OCI-M1 (cell line): Measurements from ENCODE around the gene CCNA1.

Experiments used
- DNase-seq: peaks from one replicate; lab custom pipeline; 2025; lab: John Stamatoyannopoulos, UW

CCNA1 gene

DNA sequence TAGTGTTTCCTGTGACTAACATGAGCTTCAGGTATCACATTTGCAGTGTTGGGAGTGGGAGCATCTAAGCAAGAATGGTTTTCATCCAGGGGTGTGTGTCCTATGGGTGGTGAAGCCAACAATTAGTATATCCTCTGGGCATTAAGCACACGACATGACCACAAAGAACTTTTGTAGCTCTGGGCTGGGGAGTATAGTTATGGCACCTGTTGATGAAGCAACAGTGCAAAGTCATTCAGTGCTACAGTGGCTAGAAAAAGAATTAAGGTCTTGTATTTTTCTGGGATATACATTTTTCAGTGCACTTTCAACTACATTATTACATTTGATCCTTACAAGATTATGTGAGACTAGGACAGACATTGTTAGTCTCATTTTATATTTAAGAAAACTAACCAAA, 21.8 kb downstream of the CCNA1 start:
- DNase-seq: no peak

DNA sequence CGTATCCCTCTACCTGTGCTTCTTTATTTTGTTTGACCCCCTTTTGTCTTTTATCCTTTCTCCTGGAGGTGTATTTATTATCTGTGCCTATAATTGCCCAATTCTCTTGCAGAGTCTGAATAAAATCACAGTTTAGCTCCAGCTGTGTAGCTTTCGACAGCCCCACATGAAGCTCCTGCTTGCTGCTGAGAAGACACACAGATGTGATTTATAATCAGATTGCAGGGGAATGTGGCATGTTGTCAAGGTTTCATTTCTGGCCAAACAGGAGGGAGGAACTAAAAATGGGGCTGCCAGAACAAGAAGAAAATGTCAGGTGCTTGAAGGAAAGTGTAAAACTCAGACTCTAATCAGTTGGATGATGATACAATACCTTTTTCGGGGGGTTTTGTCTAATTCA, 22.7 kb downstream of the CCNA1 start:
- no peak for DNase-seq

DNA sequence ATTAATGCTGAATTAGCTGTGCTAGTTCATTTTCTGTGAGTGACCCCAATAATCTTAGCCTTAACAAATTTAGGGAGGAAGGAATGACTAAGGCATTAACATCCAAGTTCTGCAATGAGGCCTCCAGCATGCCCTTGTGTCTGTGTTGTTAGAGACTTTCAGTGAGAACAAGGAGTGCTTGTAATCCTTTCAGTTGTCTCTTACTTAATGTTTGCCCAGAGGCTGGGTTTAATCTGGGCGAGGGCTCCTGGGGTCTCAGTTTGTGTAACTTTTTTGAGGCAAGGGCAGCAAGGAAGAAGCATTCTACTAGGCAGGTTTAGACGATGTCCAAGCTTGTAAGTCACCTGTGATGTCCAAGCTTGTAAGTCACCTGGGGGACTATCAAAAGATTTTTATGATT, 24.3 kb downstream of the CCNA1 start:
- DNase-seq: no peak

DNA sequence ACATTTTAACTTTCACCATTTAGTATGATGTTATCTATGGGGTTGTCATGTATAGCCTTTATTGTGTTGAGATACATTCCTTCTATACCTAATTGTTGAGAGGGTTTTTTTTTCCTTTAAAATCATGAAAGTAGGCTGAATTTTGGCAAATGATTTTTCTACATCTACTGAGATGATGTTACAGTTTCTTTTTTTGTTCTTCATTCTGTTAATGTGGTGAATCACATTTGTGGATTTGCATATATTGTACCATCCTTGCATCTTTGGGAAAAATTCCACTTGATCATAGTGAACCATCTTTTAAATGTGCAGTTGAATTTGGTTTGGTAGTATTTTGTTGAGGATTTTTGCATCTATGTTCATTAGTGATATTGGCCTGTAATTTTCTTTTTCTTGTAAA, 29.2 kb downstream of the CCNA1 start:
- no peak for DNase-seq

DNA sequence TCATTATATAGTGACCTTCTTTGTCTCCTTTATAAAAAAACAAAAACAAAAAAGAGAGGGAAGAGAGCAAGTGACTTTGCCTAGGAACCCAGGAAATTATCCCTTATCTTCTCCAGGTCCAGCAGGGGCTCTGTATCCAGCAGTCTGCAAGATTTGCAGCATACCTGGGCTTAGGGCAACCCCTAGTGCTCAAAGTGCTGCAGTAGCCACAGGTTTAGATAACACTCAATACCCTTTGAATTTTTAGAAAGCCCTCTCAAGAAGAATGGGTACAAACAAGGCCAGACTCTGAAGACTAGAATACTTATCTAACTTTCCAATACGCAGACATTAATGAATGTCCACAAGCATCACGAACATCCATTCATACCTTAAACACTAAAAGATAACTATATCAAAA, 43.2 kb downstream of the CCNA1 start:
- DNase-seq: peak; percentile 56

DNA sequence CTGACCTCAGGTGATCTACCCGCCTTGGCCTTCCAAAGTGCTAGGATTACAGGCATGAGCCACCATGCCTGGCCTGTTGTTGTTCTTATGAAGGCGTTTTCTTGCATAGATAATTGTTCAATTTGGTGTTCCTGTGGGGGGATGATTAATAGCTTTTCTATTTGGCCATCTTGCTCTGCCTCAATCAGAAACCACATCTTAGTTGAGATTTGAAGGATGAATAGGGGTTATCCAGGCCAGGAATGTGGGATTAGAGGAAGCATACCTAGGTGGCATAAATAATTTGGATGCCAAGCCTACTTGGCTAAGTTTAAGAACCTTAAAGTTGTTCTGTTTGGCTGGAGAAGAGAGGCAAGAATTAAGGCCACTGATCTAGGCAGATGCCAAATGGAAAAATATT, 44.4 kb downstream of the CCNA1 start:
- DNase-seq: no peak

DNA sequence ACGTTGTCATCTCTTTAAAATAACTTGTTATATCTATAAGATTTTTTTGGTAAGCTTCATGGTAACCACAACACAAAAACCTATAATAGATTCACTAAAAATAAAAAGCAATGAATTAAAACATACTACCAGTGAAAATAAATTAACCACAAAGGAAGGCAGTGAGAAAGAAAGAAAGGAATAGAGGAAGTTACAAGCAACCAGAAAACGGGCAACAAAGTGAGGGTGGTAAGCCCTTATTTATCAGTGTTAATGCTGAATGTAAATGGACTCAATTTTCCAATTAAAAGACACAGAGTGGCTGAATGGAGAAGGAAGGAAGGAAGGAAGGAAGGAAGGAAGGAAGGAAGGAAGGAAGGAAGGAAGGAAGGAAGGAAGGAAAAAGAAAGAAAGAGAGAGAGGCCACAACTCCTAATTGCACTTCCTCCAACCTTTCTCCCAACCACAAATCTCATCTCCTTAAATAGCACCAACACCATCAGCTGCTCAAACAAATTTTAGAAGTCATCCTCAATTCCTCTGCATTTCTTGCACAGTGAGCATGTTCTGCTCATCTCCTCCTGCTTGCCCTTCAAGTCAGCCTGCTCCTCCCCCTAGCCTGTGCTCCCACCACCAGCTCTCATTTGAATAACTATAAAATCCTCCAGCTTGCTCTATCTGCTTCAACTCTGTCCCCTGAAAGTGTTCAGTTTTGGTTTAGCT, 48.6 kb downstream of the CCNA1 start:
- DNase-seq: no peak

DNA sequence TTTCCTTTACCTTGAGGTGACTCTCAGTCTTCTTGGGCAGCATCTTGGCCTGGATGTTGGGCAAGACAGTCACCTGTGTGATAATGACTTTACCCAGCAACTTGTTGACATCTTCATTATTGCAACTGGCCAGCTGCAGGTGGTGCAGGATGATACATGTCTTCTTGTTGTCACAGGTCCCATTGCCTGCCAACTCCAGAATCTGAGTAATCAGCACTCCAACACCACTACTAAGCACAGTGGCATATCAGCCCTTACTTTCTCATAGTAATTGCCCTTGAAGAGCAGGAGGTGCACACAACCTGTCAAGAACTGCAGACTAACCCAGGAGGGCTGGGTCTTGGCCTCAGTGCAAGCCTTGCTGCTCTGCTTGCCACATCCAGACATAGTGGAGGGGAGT, 57.8 kb downstream of the CCNA1 start:
- no peak for DNase-seq
